COLO829 (cell line): ENCODE data around the gene CUL5.
"Not testable (repeated sequence)": the region's sequence is repeated elsewhere in the genome, so short reads cannot be mapped to it uniquely, and the experiment has no call there.

Experiments used
- DNase-seq: peaks from one replicate; pipeline ENCODE4 v3.0.0; 2012; ENCODE audit warnings: low spot score

CUL5 gene

DNA sequence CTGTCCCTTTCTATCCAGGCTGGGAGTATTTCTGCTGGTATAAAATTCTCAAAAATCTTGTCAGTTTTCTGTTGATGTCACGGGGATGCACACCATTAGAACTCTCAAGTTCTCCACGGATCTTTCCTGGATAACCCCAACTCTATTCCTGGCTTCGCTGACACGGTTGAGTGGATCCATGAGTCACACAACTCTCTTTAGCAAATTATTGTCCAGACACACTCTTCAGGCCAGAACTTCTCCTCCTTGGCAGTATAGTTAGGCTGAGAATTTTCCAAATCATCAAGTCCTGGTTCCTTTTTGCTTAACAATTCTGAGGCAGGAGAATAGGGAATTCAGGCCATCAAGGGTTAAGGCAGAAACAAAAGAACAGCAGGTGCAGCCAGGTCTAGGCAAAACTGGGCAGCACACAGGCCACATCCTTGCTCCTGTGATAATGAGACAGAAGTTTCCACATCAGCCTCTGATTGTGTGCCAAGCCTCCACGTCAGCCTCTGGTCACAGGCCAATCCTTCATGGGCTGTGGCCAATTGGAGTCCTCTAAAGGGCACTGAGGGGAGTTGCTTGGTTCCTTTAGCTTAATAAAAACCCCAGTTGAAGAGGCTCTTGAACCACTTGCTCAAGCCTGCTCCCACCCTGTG is 106.9 kb downstream of the CUL5 start:
- DNase-seq: no peak

DNA sequence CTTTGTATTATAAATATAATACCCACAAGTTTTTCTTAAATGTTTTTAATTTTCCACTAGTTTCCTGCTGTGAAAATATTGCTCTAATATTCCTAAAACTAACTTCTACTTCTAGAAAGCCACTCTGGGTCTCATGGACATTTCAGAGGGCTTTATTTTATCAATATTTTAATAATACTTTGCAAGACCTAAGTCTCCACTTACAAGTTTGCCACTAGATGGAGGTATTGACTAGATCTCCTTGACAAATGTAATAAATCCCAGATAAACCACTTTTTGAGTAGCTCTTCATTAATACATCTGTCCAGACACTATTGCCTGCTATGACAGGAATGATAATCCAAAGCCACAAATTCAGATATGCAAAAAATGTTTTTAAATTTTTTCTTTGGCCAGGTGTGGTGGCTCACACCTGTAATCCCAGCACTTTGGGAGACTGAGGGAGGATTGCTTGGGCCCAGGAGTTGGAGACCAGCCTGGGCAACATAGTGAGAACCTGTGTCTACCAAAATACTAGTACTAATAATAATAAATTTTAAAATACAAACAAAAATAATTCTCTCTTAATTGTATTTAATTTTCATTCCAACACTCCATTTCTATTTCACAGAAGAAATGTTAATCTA is 109.2 kb downstream of the CUL5 start:
- peak; percentile 66 for DNase-seq

DNA sequence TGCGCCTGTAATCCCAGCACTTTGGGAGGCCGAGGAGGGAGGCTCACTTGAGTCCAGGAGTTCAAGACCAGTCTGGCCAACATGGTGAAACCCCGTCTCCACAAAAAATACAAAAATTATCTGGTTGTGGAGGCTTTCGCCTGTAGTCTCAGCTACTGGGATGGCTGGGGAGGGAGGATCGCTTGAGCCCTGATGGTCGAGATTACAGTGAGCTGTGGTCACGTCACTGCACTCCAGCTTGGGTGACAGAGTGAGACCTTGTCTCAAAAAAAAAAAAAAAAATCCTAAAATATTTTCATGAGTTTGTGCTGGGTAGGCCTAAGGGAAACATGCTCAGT is 112.2 kb downstream of the CUL5 start:
- DNase-seq: not testable (repeated sequence)

DNA sequence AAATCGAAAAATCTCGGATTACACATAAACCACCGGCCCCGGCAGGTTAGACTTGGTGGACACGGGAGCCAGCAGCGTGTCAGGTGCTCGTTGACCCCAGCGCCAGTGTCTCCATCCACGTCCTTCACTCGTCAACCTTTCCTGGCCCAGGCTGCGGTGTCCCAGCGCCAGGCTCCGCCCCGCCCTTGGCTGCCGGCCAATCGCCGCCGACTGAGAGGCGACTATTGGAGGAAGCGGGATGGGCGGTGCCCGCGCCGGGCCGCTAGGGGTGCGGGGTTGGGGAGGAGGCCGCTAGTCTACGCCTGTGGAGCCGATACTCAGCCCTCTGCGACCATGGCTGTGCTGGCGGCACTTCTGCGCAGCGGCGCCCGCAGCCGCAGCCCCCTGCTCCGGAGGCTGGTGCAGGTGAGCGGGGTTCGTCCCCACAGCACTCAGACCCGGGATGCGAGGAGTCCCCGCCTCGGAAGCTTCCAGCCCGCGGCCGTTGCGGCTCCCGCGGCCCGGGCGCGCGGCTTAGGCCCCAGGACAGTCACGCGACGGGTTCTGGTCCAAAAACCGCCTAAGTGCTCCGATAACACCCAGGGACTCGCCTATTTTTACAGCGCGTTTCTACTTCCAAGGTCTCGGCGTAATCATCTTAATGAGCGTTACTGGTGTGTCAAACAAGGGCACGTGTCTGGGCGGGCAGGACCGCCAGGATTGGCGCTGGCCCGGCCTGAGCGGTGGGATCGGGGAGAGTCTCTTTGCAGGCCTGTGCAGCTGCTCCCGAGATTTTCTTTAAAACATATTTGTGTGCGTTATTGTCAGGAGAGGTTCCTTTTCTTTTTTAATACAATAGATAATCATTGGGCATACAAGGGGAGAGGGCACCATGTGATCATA is 112.8 kb downstream of the CUL5 start, which contains the start of gene ACAT1:
Gene ACAT1, plus strand, starts transcription at position 294 of the 882 bp plus-strand sequence. Its CDS starts 40 bp downstream, at position 334.
- peak; percentile 64 for DNase-seq

DNA sequence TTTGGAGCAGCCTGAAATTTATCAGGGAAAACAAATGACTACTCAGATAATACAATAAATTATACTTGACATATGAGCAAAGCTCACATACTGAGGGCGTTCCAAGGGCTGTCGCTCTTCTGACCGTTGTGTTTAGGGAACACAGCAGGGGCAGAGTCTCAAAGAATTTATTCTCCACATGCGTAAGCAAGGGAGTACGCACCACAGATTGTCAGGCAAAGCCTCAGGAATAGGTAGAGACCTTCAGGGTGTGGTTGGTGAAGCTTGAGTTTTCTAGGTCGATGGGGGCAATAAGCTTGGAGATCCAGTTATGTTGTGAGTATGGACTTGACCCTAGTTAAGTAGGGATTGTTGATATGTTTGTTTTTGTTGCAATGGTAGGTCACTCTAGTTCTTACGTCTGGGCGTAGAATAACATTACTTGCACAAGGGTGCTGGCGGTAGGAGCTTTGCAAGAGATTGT is 113.5 kb downstream of the CUL5 start:
- no peak for DNase-seq

DNA sequence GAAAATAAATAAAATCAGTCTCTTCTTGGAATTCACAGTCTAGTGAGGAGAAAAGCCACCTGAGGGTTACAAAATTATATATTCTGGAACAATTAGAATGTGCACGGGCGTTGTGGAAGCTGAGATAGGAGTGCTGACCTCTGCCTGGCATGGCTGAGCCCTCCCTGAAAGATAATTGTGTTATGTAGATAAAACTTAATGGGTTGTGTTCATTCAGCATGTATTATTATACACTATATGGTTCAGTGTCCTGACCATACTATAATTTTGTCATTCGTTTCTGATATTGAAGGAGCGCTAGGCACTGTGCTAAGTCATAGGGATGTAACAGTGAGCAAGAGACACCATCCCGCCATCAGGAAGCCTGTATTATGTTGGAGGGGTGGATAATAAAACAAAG is 116.4 kb downstream of the CUL5 start:
- no peak for DNase-seq

DNA sequence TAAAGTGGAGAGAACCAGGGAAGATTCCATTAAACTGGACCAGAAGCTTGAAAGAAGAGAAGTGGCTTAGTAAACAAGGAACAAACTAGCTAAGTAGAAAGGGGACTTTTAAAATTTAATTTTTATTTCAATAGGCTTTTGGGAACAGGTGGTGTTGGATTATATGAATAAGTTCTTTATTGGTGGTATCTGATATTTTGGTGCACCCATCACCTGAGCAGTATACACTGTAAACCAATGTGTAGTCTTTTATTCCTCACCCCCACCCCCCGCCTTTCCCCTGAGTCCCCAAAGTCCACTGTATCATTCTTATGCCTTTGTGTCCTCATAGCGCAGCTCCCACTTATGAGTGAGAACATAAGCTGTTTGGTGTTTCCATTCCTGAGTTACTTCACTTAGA is 120.1 kb downstream of the CUL5 start:
- DNase-seq: no peak

DNA sequence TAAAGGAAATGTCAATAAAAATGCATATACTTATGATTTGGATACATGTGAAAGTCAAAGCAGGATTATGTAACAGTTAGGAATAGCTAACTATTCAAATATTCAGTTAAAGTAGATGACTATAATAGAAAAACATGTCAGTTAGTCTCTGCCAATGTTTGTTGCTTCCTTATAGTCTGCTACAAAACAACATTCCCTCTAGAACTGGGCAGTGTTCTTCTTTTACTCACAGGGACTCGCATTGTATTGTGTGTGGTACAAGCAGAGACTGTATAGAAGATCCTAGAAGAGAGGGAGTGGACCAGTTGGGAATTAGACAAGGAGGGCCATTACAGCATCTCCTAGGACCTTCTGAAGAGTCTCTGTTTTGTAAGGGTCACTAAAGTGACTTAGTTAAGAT is 123.3 kb downstream of the CUL5 start:
- no peak for DNase-seq

DNA sequence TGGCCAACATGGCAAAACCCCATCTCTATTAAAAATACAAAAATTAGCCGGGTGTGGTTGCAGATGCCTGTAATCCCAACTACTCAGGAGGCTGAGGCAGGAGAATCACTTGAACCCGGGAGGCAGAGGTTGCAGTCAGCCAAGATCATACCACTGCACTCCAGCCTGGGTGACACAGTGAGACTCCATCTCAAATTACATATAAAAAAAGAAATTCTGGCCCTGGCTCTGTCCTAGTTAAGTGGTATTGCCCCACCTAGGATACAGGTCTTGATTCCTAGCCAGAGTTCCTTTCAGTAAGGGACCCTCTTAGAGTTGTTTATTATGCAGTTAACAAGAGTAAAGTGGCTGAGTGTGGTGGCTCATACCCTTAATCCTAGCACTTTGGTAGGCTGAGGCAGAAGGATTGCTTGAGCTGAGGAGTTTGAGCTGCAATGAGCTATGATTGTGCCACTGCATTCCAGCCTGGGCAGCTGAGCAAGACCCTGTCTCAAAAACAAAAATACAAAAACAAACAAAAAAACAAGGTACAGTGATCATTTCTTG is 124.4 kb downstream of the CUL5 start:
- DNase-seq: not testable (repeated sequence)

DNA sequence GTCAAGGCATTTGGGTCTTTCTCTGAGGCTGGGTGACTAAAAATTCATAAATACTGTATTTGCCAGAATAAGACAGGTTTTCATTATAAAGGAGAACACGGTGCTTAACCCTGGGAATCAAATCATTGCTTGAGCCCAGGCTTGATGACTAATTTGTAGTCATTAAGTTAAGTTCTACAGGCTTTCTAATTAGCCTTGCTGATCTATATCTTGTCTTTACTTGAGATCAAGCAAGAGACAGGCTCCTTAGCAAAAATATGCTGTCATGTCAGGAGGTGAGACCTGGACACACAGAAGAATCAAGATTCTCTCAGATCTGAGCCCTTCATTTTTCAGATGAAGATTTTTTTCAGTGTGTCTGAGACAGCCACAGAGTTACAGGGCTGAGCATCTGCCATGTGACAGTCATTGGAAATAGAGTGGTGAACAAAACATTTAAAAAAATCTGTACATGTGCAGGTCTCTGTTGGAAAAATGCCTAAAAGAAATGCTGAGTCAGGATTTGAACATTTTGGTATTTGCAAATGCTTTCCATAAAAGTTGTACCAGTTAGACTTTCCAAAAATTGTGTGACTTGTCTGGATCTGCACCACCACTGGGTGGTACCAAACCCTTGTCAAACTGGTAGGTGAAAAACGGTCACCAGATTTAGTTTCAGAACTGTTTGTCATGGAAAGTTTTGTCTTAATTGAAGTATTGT is 127.3 kb downstream of the CUL5 start:
- no peak for DNase-seq

DNA sequence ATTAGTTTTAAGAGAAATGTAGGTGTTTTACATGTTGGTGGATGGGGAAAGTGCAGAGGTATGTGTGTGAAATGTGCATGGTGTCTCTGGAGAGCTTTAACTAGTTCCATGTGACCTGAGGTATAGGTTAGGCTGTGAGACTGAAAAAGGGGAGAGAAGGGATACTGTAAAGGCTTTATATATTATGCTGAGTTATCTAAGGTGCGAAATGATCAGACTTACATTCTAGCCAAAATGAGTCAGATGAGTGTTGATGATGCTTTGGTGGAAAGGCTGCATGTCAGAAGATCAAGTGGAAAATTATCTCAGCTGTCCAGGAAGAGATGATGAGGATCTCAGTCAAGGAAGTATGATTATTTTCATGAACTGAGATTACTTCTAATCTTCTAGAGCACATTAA is 128.5 kb downstream of the CUL5 start:
- DNase-seq: no peak

DNA sequence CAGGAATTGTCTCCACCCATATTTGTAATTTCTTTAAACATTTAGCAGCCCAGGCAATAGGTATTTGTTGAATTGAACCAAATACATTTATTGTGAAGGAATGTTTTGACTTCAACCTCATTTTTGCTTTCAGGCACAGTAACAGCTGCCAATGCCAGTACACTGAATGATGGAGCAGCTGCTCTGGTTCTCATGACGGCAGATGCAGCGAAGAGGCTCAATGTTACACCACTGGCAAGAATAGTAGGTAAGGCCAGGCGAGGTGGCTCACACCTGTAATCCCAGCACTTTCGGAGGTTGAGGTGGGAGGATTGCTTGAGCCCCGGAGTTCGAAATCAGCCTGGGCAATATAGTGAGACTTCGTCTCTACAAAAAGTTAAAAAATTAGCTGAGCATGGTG is 133.6 kb downstream of the CUL5 start:
- DNase-seq: no peak

DNA sequence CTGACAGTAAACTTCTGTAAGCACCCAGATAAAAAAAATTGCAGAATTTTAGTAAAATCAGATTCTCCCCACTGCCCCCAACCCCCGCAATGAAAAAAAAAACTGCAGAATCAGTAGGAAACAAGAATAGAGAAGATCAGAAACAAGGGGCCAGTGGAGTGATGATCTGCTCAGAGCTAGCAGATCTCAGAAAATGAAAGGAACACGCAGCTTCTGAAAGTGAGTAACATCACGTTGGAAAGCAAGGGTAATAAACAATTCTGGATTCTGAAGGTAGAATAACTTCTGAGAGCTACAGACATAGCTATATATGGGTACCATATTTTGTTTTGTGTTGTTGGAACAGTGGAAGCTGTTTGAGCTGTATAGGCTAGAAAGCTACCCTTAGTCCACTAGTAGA is 135.9 kb downstream of the CUL5 start:
- DNase-seq: no peak

DNA sequence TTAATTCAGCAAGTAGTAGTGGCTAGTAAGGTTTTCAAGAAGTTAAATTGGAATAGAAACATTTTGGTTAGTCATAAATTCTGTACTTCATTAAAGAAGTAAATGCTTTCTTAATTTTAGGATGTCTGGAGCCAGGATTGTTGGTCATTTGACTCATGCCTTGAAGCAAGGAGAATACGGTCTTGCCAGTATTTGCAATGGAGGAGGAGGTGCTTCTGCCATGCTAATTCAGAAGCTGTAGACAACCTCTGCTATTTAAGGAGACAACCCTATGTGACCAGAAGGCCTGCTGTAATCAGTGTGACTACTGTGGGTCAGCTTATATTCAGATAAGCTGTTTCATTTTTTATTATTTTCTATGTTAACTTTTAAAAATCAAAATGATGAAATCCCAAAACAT is 138.5 kb downstream of the CUL5 start:
- no peak for DNase-seq

DNA sequence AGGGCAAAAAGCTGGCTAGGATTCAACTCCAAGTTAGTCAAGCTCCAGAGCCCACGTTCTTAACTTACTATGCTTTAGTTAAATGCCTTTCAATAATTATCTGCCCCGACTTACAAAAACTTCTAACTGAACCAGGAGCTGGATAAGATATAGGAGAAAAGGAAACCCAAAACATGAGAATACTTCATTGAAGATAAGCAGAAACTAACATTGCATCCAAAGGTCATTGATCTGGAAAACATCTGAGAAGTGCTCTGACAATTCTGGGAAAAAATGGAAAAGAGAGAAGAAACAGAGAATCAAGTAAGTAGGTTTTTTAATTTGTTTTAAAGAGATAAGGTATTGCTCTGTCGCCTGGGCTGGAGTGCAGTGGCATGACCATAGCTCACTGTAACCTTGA is 139.9 kb downstream of the CUL5 start:
- no peak for DNase-seq

DNA sequence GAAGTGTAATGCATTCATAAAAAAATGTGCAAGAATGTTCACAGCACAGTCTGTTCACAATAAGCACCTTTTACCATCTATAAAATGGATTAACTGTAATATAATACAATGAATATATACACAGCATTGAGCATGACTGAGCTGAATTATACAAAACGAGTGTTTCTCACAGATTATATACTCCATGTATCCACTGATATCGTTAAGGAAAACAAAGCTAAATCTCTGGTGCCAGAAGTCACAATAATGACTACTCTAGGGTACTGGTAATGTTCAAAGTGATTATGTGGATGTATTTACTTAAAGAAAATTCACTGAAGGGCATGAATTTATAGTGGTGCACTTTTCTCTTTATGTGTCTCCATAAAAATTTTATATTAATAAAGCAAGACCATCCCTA is 145.9 kb downstream of the CUL5 start:
- DNase-seq: no peak
